GM21447 (cell line): Measurements from ENCODE around the gene DSCAM.

ENCODE experiments used
- ATAC-seq: cut with Tn5 transposase; IDR thresholded peaks from one replicate; pipeline ENCODE4 v1.9.1; 2021; ENCODE audit not compliant: unreplicated experiment

The DSCAM gene

GRCh38 chr21:40770435-40771055, 76.4 kb downstream of the DSCAM start:
- no peak for ATAC-seq

- ATAC-seq, result no peak
Measured at GRCh38 chr21:40769231-40769630, 77.7 kb downstream of the DSCAM start.

GRCh38 chr21:40768056-40768455, 78.9 kb downstream of the DSCAM start:
- ATAC-seq, result no peak

GRCh38 chr21:40766381-40766780, 80.6 kb downstream of the DSCAM start:
- ATAC-seq, result no peak

- ATAC-seq, result no peak
Measured at GRCh38 chr21:40765811-40766210, 81.1 kb downstream of the DSCAM start.

GRCh38 chr21:40760821-40761220, 86.1 kb downstream of the DSCAM start:
- ATAC-seq, result no peak

GRCh38 chr21:40759061-40759460, 87.9 kb downstream of the DSCAM start:
- ATAC-seq, result no peak

GRCh38 chr21:40757366-40757765, 89.6 kb downstream of the DSCAM start:
- no peak for ATAC-seq

GRCh38 chr21:40754466-40754865, 92.5 kb downstream of the DSCAM start:
- ATAC-seq, result no peak

GRCh38 chr21:40753756-40754155, 93.2 kb downstream of the DSCAM start:
- ATAC-seq, result no peak

- no peak for ATAC-seq
Measured at GRCh38 chr21:40752125-40752524, 94.8 kb downstream of the DSCAM start.

GRCh38 chr21:40751221-40751620, 95.7 kb downstream of the DSCAM start:
- no peak for ATAC-seq

GRCh38 chr21:40736145-40736544, 110.8 kb downstream of the DSCAM start:
- no peak for ATAC-seq

- no peak for ATAC-seq
Measured at GRCh38 chr21:40733024-40733397, 113.9 kb downstream of the DSCAM start.

GRCh38 chr21:40732253-40733023, 114.5 kb downstream of the DSCAM start:
- ATAC-seq, result no peak

- no peak for ATAC-seq
Measured at GRCh38 chr21:40731206-40731605, 115.8 kb downstream of the DSCAM start.

- ATAC-seq, result no peak
Measured at GRCh38 chr21:40730426-40730800, 116.5 kb downstream of the DSCAM start.

- ATAC-seq, result no peak
Measured at GRCh38 chr21:40729761-40730425, 117.1 kb downstream of the DSCAM start.

GRCh38 chr21:40723966-40724365, 123.0 kb downstream of the DSCAM start:
- no peak for ATAC-seq

- ATAC-seq, result no peak
Measured at GRCh38 chr21:40723317-40723716, 123.6 kb downstream of the DSCAM start.

GRCh38 chr21:40719615-40720014, 127.3 kb downstream of the DSCAM start:
- ATAC-seq, result no peak

- ATAC-seq, result no peak
Measured at GRCh38 chr21:40717028-40717427, 129.9 kb downstream of the DSCAM start.
